ENCODE measurements around the gene CTRB1.
"Not testable (repeated sequence)": the region's sequence is repeated elsewhere in the genome, so short reads cannot be mapped to it uniquely, and the experiment has no call there.

Gene CTRB1

DNA sequence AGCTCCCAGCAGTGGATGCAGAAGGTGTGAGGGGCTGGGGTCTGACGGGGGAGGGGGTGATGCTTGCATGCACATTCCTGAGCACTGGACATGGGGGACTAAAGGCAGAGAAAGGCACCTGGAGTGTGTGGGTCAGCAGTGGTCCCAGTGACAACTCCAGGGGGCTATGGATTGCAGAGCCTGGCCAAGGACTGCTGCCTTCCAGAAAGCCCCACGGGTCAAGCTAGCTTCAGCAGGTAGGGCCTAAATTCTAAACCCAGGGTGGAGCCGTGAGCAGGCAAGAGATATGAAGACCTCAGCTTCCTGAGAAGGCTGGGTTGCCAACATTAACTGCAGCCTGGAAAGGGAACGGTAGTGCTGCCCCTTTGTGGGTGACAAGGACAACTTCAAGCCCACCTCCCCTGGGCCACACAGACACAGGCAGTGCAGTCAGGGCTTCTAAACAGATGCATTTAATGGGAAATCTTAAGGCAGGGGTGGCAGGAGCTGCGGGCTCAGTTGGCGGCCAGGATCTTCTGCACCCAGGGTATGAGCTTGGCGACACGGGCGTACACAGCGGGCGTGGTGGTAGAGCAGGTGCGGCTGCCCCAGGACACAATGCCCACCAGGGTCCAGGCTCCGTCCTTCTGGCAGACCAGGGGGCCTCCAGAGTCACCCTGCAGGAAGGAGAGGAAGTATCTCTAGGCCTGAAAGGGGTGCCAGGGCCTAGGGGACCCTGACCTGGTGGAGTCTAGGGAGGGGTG, 14.9 kb upstream of the CTRB1 start:
- no peak for DNase-seq (ENCODE audit: low read depth in 2 of 3, low spot score in 2 of 3)

DNA sequence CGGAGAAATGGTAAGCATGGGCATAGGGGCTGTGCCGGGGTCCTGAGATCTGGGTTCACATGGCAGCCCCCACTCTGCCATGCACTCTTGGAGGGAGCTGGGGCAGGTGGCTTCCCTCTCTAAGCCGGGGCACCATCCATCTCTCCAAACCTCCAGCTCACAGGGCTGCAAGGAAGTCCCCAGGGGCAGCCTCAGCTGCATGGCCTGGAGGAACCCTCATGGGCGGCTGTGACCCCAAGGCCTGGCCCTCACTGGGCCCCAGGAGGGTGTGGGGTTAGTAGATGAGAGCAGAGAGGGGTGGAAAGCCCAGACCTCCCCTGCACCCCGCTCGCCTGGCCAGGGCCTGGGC, 14.4 kb upstream of the CTRB1 start:
- no peak for DNase-seq (ENCODE audit: low read depth in 2 of 3, low spot score in 2 of 3)

DNA sequence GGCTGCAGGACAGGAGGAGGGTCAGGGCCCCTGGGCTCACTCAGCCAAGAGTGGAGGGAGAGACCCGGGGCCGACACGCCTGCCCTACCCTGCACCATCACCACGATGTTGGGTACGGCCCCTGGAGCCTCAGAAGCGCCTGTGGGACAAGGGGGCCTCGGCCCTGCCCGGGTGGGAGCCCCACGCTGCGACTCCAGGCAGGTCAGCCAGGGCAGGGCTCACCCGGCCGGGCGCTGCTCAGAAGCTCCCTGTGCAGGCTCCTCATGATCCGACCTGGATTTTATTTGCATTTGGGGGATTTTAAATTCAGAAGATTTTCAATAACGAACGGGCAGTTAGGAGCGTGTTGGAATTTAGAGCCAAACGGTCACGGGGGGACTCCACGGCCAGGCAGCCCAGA, 13.9 kb upstream of the CTRB1 start:
- not testable (repeated sequence) for DNase-seq (ENCODE audit: low read depth in 2 of 3, low spot score in 2 of 3)

GRCh38 chr16:75205438-75205837, 13.3 kb upstream of the CTRB1 start:
- DNase-seq (ENCODE audit: low read depth in 2 of 3, low spot score in 2 of 3), result not testable (repeated sequence)

GRCh38 chr16:75205961-75206748, 12.6 kb upstream of the CTRB1 start:
- DNase-seq (ENCODE audit: low read depth in 2 of 3, low spot score in 2 of 3), result not testable (repeated sequence)

DNA sequence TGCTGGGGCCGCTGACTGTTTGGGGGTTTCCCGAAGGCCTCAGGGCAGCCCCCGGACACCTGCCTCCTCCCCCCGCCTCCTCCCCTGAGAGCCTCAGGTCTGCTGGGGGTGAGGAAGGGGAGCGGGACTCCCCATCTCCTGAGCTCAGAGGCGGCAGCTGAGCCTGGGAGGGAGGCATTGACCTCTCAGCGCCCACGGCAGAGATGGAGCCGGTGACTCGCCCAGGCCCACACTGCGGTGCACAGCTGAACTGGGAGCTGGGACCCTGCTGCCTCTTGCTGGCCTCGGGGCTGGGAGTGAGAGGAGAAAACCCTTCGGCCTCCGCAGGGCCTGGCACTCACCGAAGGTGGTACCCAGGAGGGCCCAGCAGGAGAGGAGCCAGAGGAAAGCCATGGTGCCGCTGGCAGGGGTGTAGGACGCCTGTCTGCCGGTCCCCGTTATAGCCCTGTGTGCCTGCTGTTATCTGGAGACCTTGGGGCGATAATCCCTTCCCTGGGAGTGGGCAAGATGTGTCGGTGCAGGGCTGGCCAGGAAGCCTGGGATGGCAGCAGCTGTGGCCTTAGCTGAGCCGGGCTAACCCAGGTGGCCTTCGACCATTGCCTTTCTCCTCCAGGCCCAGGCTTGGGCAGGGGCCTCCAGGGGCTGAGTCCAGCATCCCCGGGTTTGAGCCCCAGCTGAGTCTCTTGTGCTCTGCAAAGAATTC, 11.9 kb upstream of the CTRB1 start, which contains the start of gene CTRB2:
Gene CTRB2 (minus strand): TSS at position 413 of the 703 bp plus-strand sequence. CDS start 20 bp downstream, at position 393.
- no peak for DNase-seq (ENCODE audit: low read depth in 2 of 3, low spot score in 2 of 3)

- DNase-seq (ENCODE audit: low read depth in 2 of 3, low spot score in 2 of 3), result no peak
These were observed 11.0 kb upstream of the CTRB1 start for GRCh38 chr16:75207831-75208230.

GRCh38 chr16:75208242-75208825, 10.5 kb upstream of the CTRB1 start:
- no peak for DNase-seq (ENCODE audit: low read depth in 2 of 3, low spot score in 2 of 3)

- DNase-seq (ENCODE audit: low read depth in 2 of 3, low spot score in 2 of 3), result no peak
These were observed 9.8 kb upstream of the CTRB1 start for GRCh38 chr16:75208861-75209505.

DNA sequence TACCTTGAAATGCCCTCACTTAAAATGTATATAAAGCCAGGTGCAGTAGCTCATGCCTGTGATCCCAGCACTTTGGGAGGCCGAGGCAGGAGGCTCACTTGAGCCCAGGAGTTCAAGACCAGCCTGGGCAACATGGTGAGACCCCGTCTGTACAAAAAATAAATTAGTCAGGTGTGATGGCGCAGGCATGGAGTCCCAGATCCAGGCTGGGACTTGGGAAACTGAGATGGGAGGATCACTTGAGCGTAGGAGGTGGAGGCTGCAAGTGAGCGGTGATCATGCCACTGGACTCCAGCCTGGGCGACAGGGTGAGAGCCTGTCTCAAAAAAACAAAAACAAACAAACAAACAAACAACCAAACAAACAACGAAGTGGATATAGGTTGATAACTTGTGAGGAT, 9.3 kb upstream of the CTRB1 start:
- not testable (repeated sequence) for DNase-seq (ENCODE audit: low read depth in 2 of 3, low spot score in 2 of 3)

DNA sequence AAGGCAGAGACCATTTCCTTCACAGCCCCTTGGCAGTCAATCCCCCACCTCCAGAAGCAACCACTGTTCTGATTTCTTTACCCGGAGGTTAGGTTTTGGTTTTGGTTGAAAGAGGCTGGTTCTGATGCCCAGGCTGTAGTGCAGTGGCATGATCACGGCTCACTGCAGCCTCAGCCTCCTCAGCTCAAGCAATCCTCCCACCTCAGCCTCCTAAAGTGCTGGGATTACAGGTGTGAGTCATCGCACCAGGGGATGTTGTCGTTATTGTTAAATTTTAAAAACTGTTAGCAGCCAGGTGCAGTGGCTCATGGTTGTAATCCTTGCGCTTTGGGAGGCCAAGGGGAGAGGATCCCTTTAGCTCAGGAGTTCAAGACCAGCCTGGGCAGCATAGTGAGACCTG, 8.8 kb upstream of the CTRB1 start:
- DNase-seq (ENCODE audit: low read depth in 2 of 3, low spot score in 2 of 3), result no peak

DNA sequence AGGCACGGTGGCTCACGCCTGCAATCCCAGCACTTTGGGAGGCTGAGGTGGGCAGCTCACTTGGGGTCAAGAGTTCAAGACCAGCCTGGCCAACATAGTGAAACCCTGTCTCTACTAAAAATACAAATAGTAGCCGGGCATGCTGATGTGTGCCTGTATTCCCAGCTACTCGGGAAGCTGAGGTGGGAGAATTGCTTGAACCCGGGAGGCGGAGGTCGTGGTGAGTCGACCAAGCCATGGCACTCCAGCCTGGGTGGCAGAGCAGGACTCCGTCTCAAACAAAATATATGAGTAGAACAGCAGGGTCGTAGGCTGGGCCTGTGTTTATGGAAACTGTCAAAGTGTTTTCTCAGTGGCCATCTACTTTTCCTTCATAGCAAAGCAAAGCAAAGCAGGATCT, 7.5 kb upstream of the CTRB1 start:
- DNase-seq (ENCODE audit: low read depth in 2 of 3, low spot score in 2 of 3), result not testable (repeated sequence)

DNA sequence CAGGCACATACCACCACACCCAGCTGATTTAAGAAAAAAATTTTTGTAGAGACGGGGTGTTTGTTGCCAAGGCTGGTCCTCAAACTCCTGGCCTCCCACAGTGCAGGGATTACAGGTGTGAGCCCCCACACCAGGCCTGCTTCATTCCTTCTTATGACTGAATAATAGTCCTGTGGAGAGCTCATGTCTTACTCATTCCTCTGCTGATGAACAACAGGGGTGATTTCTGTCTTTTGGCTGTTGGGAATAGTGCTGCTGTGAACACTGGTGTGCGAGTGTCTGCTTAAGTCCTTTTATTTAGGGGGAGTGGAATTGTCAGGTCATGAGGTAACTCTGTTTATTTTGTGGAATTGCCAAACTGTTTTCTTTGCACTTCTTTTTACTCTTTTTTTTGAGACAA, 2.7 kb upstream of the CTRB1 start:
- no peak for DNase-seq (ENCODE audit: low read depth in 2 of 3, low spot score in 2 of 3)

GRCh38 chr16:75216576-75216975, 2.2 kb upstream of the CTRB1 start:
- no peak for DNase-seq (ENCODE audit: low read depth in 2 of 3, low spot score in 2 of 3)

DNA sequence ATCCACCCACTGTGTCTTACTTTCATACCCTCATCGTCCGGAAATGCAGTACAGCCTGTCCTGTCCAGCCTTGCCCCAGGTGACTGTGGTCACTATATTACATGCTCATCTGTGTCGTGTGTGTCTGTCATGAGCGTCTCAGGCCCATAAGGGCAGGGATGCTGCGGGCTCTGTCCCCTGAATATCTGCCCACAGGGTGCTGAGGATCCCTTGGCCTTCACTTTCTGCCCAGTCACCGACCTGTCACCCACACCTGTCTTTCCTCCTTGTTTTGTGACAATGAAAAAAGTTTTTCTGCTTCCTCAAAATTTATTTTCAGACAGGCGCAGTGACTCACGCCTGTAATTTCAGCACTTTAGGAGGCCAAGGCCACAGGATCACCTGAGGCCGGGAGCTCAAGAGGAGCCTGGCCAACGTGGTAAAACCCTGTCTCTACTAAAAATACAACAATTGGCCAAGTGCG, 1.4 kb upstream of the CTRB1 start:
- no peak for DNase-seq (ENCODE audit: low read depth in 2 of 3, low spot score in 2 of 3)

DNA sequence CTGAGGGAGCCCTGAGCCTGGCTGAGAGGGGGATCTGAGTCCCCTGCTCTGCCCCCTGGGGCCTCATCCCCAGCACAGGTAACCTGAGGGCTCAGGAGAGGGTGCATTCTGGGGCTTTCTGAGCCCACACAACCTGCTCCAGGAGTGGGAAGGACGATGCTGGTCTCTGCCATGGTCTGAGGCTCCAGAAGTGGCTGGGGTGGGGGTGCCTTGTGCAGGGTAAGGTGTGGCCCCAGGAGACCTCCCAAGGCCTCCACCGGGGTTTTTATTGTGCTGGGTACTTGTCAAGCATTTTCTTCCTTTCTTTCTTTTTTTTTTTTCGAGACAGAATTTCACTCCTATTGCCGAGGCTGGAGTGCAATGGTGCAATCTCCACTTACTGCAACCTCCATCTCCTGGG, 300 bp downstream of the CTRB1 start:
- no peak for DNase-seq (ENCODE audit: low read depth in 2 of 3, low spot score in 2 of 3)

GRCh38 chr16:75219838-75220237, 1.1 kb downstream of the CTRB1 start:
- no peak for DNase-seq (ENCODE audit: low read depth in 2 of 3, low spot score in 2 of 3)

GRCh38 chr16:75222271-75222783, 3.5 kb downstream of the CTRB1 start:
- no peak for DNase-seq (ENCODE audit: low read depth in 2 of 3, low spot score in 2 of 3)

DNA sequence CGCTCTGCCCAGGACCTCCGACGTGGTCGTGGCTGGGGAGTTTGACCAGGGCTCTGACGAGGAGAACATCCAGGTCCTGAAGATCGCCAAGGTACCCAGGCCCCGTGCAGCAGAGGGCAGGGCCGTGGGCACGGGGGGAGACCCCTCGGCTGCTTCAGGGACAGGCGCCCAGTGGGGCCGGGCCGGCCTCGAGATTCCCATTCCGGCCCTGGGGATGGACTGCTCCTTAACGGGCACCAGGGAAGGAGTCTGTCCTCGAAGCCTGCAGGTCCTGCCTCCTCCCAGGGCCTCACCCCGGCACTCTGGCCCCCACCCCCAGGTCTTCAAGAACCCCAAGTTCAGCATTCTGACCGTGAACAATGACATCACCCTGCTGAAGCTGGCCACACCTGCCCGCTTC, 4.3 kb downstream of the CTRB1 start:
- not testable (repeated sequence) for DNase-seq (ENCODE audit: low read depth in 2 of 3, low spot score in 2 of 3)

GRCh38 chr16:75224306-75225082, 5.7 kb downstream of the CTRB1 start:
- no peak for DNase-seq (ENCODE audit: low read depth in 2 of 3, low spot score in 2 of 3)
